Type B pancreatic cell (in vitro differentiated cells): ENCODE measurements around the gene TMOD2. TPM values are rescaled to one million over a fixed set of nuclear protein-coding genes. Genes with fewer than 3 reads are reported as not detected.

ENCODE experiments used
- DNase-seq: peaks from one replicate; pipeline ENCODE4 v3.0.0; 2021; ENCODE audit warnings: mixed read lengths; ENCODE audit not compliant: unreplicated experiment; ENCODE audit errors: extremely low spot score
- H3K27ac Mint-ChIP-seq: 2 replicates; pipeline ENCODE4 v1.8.0; 2021; ENCODE audit warnings: mild to moderate bottlenecking, mixed read lengths
- H3K27me3 Mint-ChIP-seq: 2 replicates; pipeline ENCODE4 v1.8.0; 2021; ENCODE audit warnings: mixed read lengths
- H3K36me3 Mint-ChIP-seq: 2 replicates; pipeline ENCODE4 v1.8.0; 2021; ENCODE audit warnings: mixed read lengths
- H3K4me1 Mint-ChIP-seq: one replicate; pipeline ENCODE4 v1.8.0; 2021; ENCODE audit warnings: mixed read lengths; ENCODE audit not compliant: unreplicated experiment
- H3K4me3 Mint-ChIP-seq: 2 replicates; pipeline ENCODE4 v1.8.0; 2021; ENCODE audit warnings: mild to moderate bottlenecking, mixed read lengths
- H3K9me3 Mint-ChIP-seq: 2 replicates; pipeline ENCODE4 v1.8.0; 2021; ENCODE audit warnings: mixed read lengths
- total RNA-seq: library from RNA; stranded (reverse); gene quantifications from 2 replicates; pipeline ENCODE4 v1.2.1, GENCODE V29; 2021; ENCODE audit warnings: low replicate concordance
- TF ChIP-seq, protein P1 (sequence below): fragments of 200-600 bp; sonication (generic); conservative IDR thresholded peaks from 2 replicates; pipeline ENCODE4 v1.5.0; 2021; ENCODE audit warnings: antibody characterized with exemption, mild to moderate bottlenecking

Gene TMOD2
- total RNA-seq, 1 donor from 2014 or later: 8.3 TPM

DNA sequence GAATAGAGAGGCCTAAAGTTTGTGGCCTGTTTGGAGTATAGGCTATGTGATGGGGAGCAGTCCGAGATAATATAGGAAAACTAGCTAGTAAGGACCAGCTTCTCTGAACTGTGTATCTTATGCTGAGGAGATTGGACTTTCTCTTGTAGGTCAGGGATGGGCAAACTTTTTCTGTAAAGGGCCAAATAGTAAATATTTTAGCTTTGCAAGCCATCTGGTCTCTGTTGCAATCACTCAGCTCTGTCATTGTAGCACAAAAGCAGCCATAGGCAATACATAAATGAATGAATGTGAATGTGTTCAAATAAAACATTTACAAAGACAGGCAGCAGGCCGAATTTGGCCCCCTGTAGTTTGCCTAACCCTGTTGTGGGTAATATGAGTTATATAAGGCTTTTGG, 102.6 kb downstream of the TMOD2 start:
- H3K4me1 Mint-ChIP-seq: peaks cover 29% of the 10 kb centered on the region
- peaks cover 12% of the 10 kb centered on the region for H3K36me3 Mint-ChIP-seq
- TF ChIP-seq, protein P1, sequence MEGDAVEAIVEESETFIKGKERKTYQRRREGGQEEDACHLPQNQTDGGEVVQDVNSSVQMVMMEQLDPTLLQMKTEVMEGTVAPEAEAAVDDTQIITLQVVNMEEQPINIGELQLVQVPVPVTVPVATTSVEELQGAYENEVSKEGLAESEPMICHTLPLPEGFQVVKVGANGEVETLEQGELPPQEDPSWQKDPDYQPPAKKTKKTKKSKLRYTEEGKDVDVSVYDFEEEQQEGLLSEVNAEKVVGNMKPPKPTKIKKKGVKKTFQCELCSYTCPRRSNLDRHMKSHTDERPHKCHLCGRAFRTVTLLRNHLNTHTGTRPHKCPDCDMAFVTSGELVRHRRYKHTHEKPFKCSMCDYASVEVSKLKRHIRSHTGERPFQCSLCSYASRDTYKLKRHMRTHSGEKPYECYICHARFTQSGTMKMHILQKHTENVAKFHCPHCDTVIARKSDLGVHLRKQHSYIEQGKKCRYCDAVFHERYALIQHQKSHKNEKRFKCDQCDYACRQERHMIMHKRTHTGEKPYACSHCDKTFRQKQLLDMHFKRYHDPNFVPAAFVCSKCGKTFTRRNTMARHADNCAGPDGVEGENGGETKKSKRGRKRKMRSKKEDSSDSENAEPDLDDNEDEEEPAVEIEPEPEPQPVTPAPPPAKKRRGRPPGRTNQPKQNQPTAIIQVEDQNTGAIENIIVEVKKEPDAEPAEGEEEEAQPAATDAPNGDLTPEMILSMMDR: no peak
- no peaks in the 10 kb centered on the region for H3K9me3 Mint-ChIP-seq
- no peak overlapping the region for H3K4me3 Mint-ChIP-seq
- no peak overlapping the region for H3K27ac Mint-ChIP-seq
- no peak for DNase-seq
- no peaks in the 10 kb centered on the region for H3K27me3 Mint-ChIP-seq

GRCh38 chr15:51855612-51856011, 104.2 kb downstream of the TMOD2 start:
- TF ChIP-seq, protein P1: no peak
- Mint-ChIP-seq H3K27ac (peak overlapping the region; percentile 19), H3K27me3 (no peaks in the 10 kb centered on the region), H3K4me1 (peaks cover 20% of the 10 kb centered on the region), H3K4me3 (no peak overlapping the region), H3K9me3 (no peaks in the 10 kb centered on the region), H3K36me3 (peaks cover 10% of the 10 kb centered on the region)
- no peak for DNase-seq

- Mint-ChIP-seq H3K9me3 (no peaks in the 10 kb centered on the region), H3K4me3 (no peak overlapping the region), H3K27me3 (no peaks in the 10 kb centered on the region)
Measured at GRCh38 chr15:51856714-51857380, 105.5 kb downstream of the TMOD2 start.

DNA sequence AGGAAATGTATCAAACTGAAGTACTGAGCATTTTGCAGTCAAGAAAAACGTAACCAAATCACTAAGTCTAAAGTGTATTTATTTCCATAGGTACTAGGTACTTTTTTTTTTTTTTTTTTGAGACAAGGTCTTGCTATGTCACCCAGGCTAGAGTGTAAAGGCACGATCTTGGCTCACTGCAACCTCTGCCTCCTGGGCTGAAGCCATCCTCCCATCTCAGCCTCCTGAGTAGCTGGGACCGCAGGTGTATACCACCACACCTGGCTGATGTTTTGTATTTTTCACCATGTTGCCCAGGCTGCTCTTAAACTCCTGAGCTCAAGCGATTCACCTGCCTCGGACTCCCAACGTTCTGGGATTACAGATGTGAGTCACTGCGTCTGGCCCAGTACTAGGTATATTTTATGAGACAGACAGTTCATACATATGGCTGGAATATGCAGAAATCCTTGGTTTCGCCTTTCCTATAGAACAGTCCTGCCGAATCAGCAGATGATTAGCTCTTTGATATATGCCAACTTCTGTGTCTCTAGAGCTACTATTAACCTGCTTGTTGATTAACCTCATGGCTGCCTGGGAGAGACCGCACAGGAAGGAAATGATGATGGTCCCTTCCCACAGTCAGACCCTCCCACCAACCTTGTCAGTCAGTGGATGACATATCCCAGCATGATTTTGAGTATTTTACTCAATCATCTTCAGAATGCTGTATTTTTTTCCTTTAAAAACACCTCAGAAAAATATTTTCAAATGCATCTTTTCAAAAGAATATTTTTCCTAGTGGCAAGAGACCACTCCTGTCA, 110.4 kb downstream of the TMOD2 start:
- H3K4me1 Mint-ChIP-seq: peaks cover 13% of the 10 kb centered on the region
- no peak overlapping the region for H3K27ac Mint-ChIP-seq
- no peaks in the 10 kb centered on the region for H3K9me3 Mint-ChIP-seq
- H3K36me3 Mint-ChIP-seq: peaks cover 36% of the 10 kb centered on the region
- H3K4me3 Mint-ChIP-seq: no peak overlapping the region
- no peaks in the 10 kb centered on the region for H3K27me3 Mint-ChIP-seq
- TF ChIP-seq, protein P1: no peak
- DNase-seq: no peak

More at GRCh38 chr15:51856714-51857380, 105.5 kb downstream of the TMOD2 start:
- no peak for DNase-seq
- TF ChIP-seq, protein P1: no peak
- Mint-ChIP-seq H3K27ac (peak overlapping the region; percentile 2), H3K36me3 (peaks cover 13% of the 10 kb centered on the region), H3K4me1 (peaks cover 14% of the 10 kb centered on the region)

DNA sequence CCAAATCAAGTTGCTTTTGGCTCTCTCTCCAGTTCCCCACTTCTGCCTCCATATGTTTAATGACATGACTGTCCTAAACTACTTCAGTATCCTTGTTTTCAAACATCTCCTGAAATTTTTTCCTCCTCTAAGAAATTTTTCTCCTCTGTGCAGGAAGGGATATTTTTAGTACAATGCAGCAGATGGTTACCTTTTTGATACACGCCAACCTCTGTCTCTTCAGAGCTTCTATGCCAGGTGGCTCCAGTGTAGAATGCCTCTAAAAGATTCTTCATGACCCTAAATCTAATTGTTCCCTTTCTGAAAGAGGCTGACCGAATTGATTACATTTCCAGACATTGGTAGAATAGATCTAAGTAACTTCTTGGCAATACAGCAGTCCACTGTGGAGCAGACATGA, 111.7 kb downstream of the TMOD2 start:
- Mint-ChIP-seq H3K27me3 (no peaks in the 10 kb centered on the region), H3K36me3 (peaks cover 40% of the 10 kb centered on the region), H3K27ac (no peak overlapping the region), H3K4me3 (no peak overlapping the region), H3K9me3 (no peaks in the 10 kb centered on the region), H3K4me1 (peaks cover 12% of the 10 kb centered on the region)
- DNase-seq: no peak
- TF ChIP-seq, protein P1: no peak
